GM18519 (cell line): Measurements from ENCODE around the gene RIPPLY2.
"Not testable (repeated sequence)": the region's sequence is repeated elsewhere in the genome, so short reads cannot be mapped to it uniquely, and the experiment has no call there.

ENCODE experiments used
- ATAC-seq: cut with Tn5 transposase; IDR thresholded peaks from one replicate; pipeline ENCODE4 v1.9.1; 2021; ENCODE audit warnings: mild to moderate bottlenecking, moderate library complexity; ENCODE audit not compliant: unreplicated experiment, low FRiP score

Gene RIPPLY2

DNA sequence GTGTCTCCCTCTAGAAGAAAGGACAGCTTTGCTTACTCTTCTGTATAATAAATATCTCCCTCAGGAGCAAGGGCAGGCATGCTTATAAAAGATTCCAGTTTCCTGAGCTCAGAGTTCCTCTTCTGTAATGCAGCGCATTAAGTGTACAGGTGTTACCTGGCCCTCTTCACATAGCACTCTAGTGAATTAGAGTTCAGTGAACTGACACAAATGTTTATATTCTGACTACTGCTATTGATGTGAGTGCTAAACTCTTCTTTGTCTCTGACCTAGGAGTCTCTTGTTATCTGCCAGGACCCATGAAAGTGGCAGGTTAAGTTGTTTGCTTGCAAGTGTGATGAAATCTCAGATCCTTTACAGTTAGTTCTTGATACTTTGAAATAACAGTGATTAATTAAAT lies 39.9 kb downstream of the RIPPLY2 start:
- ATAC-seq = no peak

- ATAC-seq = not testable (repeated sequence)
Observed at GRCh38 chr6:83897094-83897493, 43.9 kb downstream of the RIPPLY2 start.

- no peak for ATAC-seq
Observed at GRCh38 chr6:83901624-83902023, 48.5 kb downstream of the RIPPLY2 start.

- no peak for ATAC-seq
Observed at GRCh38 chr6:83904395-83904794, 51.2 kb downstream of the RIPPLY2 start.

GRCh38 chr6:83905648-83906047 lies 52.5 kb downstream of the RIPPLY2 start:
- no peak for ATAC-seq
